H9 (cell line): ENCODE measurements around the gene THTPA. TPM values are rescaled to one million over a fixed set of nuclear protein-coding genes. Genes with fewer than 3 reads are reported as not detected.

Experiments
- DNase-seq: peaks from one replicate; pipeline ENCODE4 v3.0.0-alpha.2; 2017
- H2AFZ ChIP-seq: one replicate; pipeline ENCODE4 v1.6.1; 2013; ENCODE audit warnings: mild to moderate bottlenecking, low read length, control low read depth, moderate library complexity
- H2AK5ac ChIP-seq: 2 replicates; pipeline ENCODE4 v1.6.1; 2013; ENCODE audit warnings: low read length, control low read depth, mixed read lengths; ENCODE audit not compliant: insufficient read length
- H2BK120ac ChIP-seq: one replicate; pipeline ENCODE4 v1.6.1; 2013; ENCODE audit warnings: low read depth, mild to moderate bottlenecking, low read length, control low read depth, inconsistent platforms; ENCODE audit not compliant: poor library complexity, severe bottlenecking
- H2BK12ac ChIP-seq: 2 replicates; pipeline ENCODE4 v1.6.1; 2013; ENCODE audit warnings: low read length, control low read depth, mixed read lengths, low read depth; ENCODE audit not compliant: insufficient read length
- H2BK15ac ChIP-seq: 2 replicates; pipeline ENCODE4 v1.6.1; 2013; ENCODE audit warnings: low read depth, low read length, control low read depth
- H2BK20ac ChIP-seq: one replicate; pipeline ENCODE4 v1.6.1; 2013; ENCODE audit warnings: low read depth, mild to moderate bottlenecking, low read length, control low read depth, inconsistent platforms; ENCODE audit not compliant: poor library complexity, severe bottlenecking
- H2BK5ac ChIP-seq: 2 replicates; pipeline ENCODE4 v1.6.1; 2013; ENCODE audit warnings: low read length, control low read depth, mixed read lengths; ENCODE audit not compliant: insufficient read length
- H3K14ac ChIP-seq: 2 replicates; pipeline ENCODE4 v1.6.1; 2013; ENCODE audit warnings: low read length, control low read depth; ENCODE audit not compliant: insufficient read depth
- H3K18ac ChIP-seq: 2 replicates; pipeline ENCODE4 v1.6.1; 2013; ENCODE audit warnings: low read depth, mild to moderate bottlenecking, mixed read lengths, low read length, control low read depth; ENCODE audit not compliant: insufficient read length
- H3K23ac ChIP-seq: 2 replicates; pipeline ENCODE4 v1.6.1; 2013; ENCODE audit warnings: low read length, control low read depth, mixed read lengths, low read depth; ENCODE audit not compliant: insufficient read length
- H3K23me2 ChIP-seq: 2 replicates; pipeline ENCODE4 v1.6.1; 2013; ENCODE audit warnings: low read depth, mild to moderate bottlenecking, mixed read lengths, low read length, control low read depth; ENCODE audit not compliant: insufficient read length, poor library complexity, severe bottlenecking
- H3K27ac ChIP-seq: 2 replicates; pipeline ENCODE4 v1.5.1; 2013; ENCODE audit warnings: low read length, control low read depth, mixed read lengths, low read depth; ENCODE audit not compliant: insufficient read length
- H3K27me3 ChIP-seq: 2 replicates; pipeline ENCODE4 v1.6.1; 2013; ENCODE audit warnings: low read length, control low read depth, inconsistent platforms; ENCODE audit not compliant: insufficient read depth
- H3K4ac ChIP-seq: 2 replicates; pipeline ENCODE4 v1.6.1; 2013; ENCODE audit warnings: low read depth, mild to moderate bottlenecking, control low read depth, inconsistent platforms, low read length, moderate library complexity
- H3K4me1 ChIP-seq: 2 replicates; pipeline ENCODE4 v1.6.1; 2013; ENCODE audit warnings: low read length, control low read depth, inconsistent platforms; ENCODE audit not compliant: insufficient read depth
- H3K4me2 ChIP-seq: 2 replicates; pipeline ENCODE4 v1.6.1; 2013; ENCODE audit warnings: low read length, control low read depth, mixed read lengths; ENCODE audit not compliant: insufficient read length, insufficient read depth
- H3K56ac ChIP-seq: 2 replicates; pipeline ENCODE4 v1.6.1; 2013; ENCODE audit warnings: low read depth, mild to moderate bottlenecking, mixed read lengths, low read length, control low read depth; ENCODE audit not compliant: insufficient read length
- H3K79me1 ChIP-seq: 2 replicates; pipeline ENCODE4 v1.6.1; 2013; ENCODE audit warnings: low read depth, mild to moderate bottlenecking, moderate library complexity, low read length, control low read depth, inconsistent platforms; ENCODE audit not compliant: insufficient read depth, poor library complexity, severe bottlenecking
- H3K79me2 ChIP-seq: 2 replicates; pipeline ENCODE4 v1.6.1; 2013; ENCODE audit warnings: low read length, control low read depth, inconsistent platforms; ENCODE audit not compliant: insufficient read depth
- H3K9ac ChIP-seq: 2 replicates; pipeline ENCODE4 v1.6.1; 2013; ENCODE audit warnings: low read length, control low read depth, mixed read lengths; ENCODE audit not compliant: insufficient read length; ENCODE audit errors: extremely low read depth
- H3K9me3 ChIP-seq: one replicate; pipeline ENCODE4 v1.6.1; 2013; ENCODE audit warnings: low read depth, low read length, inconsistent platforms; ENCODE audit not compliant: control insufficient read depth
- H3T11ph ChIP-seq: one replicate; pipeline ENCODE4 v1.6.1; 2013; ENCODE audit warnings: mild to moderate bottlenecking, low read length, control low read depth, inconsistent platforms
- H4K20me1 ChIP-seq: one replicate; pipeline ENCODE4 v1.6.1; 2013; ENCODE audit not compliant: control insufficient read depth, insufficient read length, insufficient read depth
- H4K5ac ChIP-seq: 2 replicates; pipeline ENCODE4 v1.6.1; 2013; ENCODE audit warnings: low read depth, mild to moderate bottlenecking, mixed read lengths, low read length, control low read depth; ENCODE audit not compliant: insufficient read length
- H4K8ac ChIP-seq: replicated peaks from 2 replicates; pipeline ENCODE4 v1.6.1; 2013; ENCODE audit warnings: low read length, control low read depth, mixed read lengths, low read depth; ENCODE audit not compliant: insufficient read length
- H4K91ac ChIP-seq: 2 replicates; pipeline ENCODE4 v1.6.1; 2013; ENCODE audit warnings: low read depth, mild to moderate bottlenecking, moderate library complexity, mixed read lengths, low read length, control low read depth; ENCODE audit not compliant: insufficient read length
- H3K27ac Mint-ChIP-seq, 3 experiments: 2 replicates in 2 of 3; 3 replicates in 1 of 3; pipeline ENCODE4 v1.8.0; 2020 to 2021; ENCODE audit warnings: mixed read lengths in 3 of 3, mild to moderate bottlenecking in 1 of 3, moderate library complexity in 1 of 3
- H3K27me3 Mint-ChIP-seq: 2 replicates; pipeline ENCODE4 v1.8.0; 2021; ENCODE audit warnings: low read depth, mild to moderate bottlenecking, moderate library complexity, mixed read lengths
- H3K36me3 Mint-ChIP-seq, 3 experiments: 2 replicates in 2 of 3; 3 replicates in 1 of 3; pipeline ENCODE4 v1.8.0; 2020 to 2021; ENCODE audit warnings: low read depth in 3 of 3, mixed read lengths in 3 of 3; ENCODE audit not compliant: insufficient read depth in 1 of 3
- H3K4me1 Mint-ChIP-seq, 2 experiments: 2 replicates each; pipeline ENCODE4 v1.8.0; 2020; ENCODE audit warnings: mixed read lengths in 2 of 2
- H3K4me3 Mint-ChIP-seq, 2 experiments: 2 replicates in 1 of 2; 3 replicates in 1 of 2; pipeline ENCODE4 v1.8.0; 2020 to 2021; ENCODE audit warnings: mild to moderate bottlenecking in 2 of 2, mixed read lengths in 2 of 2, moderate library complexity in 1 of 2
- H3K9me3 Mint-ChIP-seq, 2 experiments: 2 replicates in 1 of 2; 3 replicates in 1 of 2; pipeline ENCODE4 v1.8.0; 2020; ENCODE audit warnings: mild to moderate bottlenecking in 2 of 2, mixed read lengths in 2 of 2, moderate library complexity in 1 of 2
- WGBS: extraction: QIAGEN DNeasy Blood & Tissue Kit; methylation state at CpG from one replicate; pipeline ENCODE4 v1.1.7; 2013; ENCODE audit warnings: missing lambda C conversion rate, low lambda C conversion rate, mixed read lengths; ENCODE audit not compliant: insufficient read length; ENCODE audit errors: extremely low coverage; 5-methylcytosine and 5-hydroxymethylcytosine counted together
- total RNA-seq: library from RNA; stranded (reverse); gene quantifications from 2 replicates; pipeline ENCODE4 v1.2.1, GENCODE V29; 2021
- TF ChIP-seq, protein P1 (sequence below): fragments of 200-600 bp; sonication (generic); conservative IDR thresholded peaks from 3 replicates; pipeline ENCODE4 v1.8.0; 2021; ENCODE audit warnings: antibody characterized with exemption, mild to moderate bottlenecking

The THTPA gene
- total RNA-seq, 1 experiment from 2014 or later, result 15.6 TPM

DNA sequence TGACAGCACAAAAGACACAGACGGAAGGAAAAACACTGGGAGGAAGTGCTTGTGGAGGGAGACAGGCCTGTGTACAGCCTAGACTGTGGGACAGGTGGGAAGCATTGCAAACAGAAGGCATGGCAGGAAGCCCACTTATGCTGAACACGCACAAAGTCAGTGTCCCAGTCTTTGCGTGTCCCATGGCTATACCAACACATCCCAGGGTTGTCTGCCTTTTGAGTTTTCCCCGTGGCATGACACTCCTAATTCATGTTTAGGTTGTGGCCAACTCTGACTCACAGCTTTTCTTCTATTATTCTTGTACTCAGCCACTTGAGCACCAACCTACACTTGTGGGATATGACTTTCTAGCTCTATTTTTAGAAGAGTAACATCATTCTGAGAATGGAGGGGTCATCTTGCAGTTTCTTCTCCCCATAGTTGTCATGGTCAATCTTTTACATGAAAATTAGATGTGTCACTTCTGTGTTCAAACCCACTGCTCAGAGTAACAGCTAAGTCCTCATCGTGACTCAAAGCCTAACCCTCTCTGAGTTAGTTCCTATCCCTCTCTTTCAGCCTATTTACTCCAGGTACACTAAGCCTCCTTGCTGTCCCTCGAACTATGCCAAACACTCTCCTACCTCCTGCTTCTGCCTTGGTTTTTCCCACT is 50.0 kb downstream of the THTPA start:
- no peak for DNase-seq
- no peak overlapping the region for H3K4me3 Mint-ChIP-seq
- no peak overlapping the region for H2BK5ac ChIP-seq
- no peaks in the 10 kb centered on the region for H3K4me1 Mint-ChIP-seq
- H3K9ac ChIP-seq, result no peak overlapping the region
- no CpG with 5 or more reads among the region's 6 CpGs for WGBS
- H4K5ac ChIP-seq, result no peak overlapping the region
- TF ChIP-seq, protein P1, sequence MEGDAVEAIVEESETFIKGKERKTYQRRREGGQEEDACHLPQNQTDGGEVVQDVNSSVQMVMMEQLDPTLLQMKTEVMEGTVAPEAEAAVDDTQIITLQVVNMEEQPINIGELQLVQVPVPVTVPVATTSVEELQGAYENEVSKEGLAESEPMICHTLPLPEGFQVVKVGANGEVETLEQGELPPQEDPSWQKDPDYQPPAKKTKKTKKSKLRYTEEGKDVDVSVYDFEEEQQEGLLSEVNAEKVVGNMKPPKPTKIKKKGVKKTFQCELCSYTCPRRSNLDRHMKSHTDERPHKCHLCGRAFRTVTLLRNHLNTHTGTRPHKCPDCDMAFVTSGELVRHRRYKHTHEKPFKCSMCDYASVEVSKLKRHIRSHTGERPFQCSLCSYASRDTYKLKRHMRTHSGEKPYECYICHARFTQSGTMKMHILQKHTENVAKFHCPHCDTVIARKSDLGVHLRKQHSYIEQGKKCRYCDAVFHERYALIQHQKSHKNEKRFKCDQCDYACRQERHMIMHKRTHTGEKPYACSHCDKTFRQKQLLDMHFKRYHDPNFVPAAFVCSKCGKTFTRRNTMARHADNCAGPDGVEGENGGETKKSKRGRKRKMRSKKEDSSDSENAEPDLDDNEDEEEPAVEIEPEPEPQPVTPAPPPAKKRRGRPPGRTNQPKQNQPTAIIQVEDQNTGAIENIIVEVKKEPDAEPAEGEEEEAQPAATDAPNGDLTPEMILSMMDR, result no peak
- H2AK5ac ChIP-seq, result no peak overlapping the region
- H2BK15ac ChIP-seq, result no peak overlapping the region
- H3K14ac ChIP-seq, result no peak overlapping the region
- no peak overlapping the region for H2BK120ac ChIP-seq
- no peak overlapping the region for H3K4ac ChIP-seq
- H3K23me2 ChIP-seq, result no peaks in the 10 kb centered on the region
- no peaks in the 10 kb centered on the region for H4K20me1 ChIP-seq
- no peak overlapping the region for H3K27ac Mint-ChIP-seq
- H4K91ac ChIP-seq, result no peak overlapping the region
- no peak overlapping the region for H4K8ac ChIP-seq
- H3K79me1 ChIP-seq, result no peaks in the 10 kb centered on the region
- H2AFZ ChIP-seq, result no peak overlapping the region
- peaks cover 7% of the 10 kb centered on the region; the same call in 1 of the 2 replicates for H3K27me3 Mint-ChIP-seq
- no peaks in the 10 kb centered on the region for H3K9me3 ChIP-seq
- H3K4me1 ChIP-seq, result no peaks in the 10 kb centered on the region
- H3K4me2 ChIP-seq, result no peak overlapping the region
- no peak overlapping the region for H3K27ac ChIP-seq
- no peak overlapping the region for H3K18ac ChIP-seq
- no peak overlapping the region for H2BK12ac ChIP-seq
- H3K36me3 Mint-ChIP-seq, result no peaks in the 10 kb centered on the region
- no peak overlapping the region for H3K56ac ChIP-seq
- no peaks in the 10 kb centered on the region for H3K79me2 ChIP-seq
- no peaks in the 10 kb centered on the region for H3K27me3 ChIP-seq
- no peak overlapping the region for H2BK20ac ChIP-seq
- no peak overlapping the region for H3T11ph ChIP-seq
- H3K9me3 Mint-ChIP-seq, result peaks cover 2 to 35% of the 10 kb centered on the region in 2 experiments; a peak in 4 of 5 replicates
- H3K23ac ChIP-seq, result no peak overlapping the region
